ENCODE measurements around the gene PWWP2B.
"Not testable (repeated sequence)": the region's sequence is repeated elsewhere in the genome, so short reads cannot be mapped to it uniquely, and the experiment has no call there.

PWWP2B gene

DNA sequence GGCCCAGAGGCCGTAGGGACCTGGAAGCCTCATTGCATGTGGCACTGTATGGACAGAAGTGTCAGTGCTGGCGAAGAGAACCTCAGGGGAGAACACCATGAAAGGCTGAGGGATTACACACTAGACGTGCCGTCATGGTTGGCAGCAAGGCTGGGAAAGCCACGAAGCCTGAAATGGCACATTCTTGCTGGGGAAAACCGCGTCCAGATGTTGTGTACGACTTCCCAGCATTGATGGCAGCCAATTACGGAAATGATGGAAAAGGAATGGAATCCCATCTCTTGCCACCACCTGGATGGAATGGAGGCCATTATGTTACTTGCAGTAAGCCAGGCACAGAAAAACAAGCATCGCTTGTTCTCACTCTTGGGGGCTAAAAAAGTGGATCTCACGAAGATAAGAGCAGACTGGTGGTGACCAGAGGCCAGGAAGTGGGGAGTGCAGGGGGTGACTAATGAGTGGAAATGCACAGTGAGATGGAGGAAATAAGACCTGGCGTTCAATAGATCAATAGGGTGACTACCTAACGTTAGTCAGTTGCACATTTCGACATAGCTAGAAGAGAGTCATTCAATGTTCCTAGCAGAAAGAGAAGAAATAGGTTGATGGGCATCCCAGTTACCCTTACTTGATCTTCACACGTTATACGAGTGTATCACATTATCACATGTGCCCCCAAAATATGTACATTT lies 14.6 kb upstream of the PWWP2B start:
- DNase-seq (ENCODE audit: low read depth) = no peak

- DNase-seq (ENCODE audit: low read depth) = no peak
Observed at GRCh38 chr10:132383101-132383500, 13.9 kb upstream of the PWWP2B start.

- no peak for DNase-seq (ENCODE audit: low read depth)
Observed at GRCh38 chr10:132383751-132384196, 13.2 kb upstream of the PWWP2B start.

DNA sequence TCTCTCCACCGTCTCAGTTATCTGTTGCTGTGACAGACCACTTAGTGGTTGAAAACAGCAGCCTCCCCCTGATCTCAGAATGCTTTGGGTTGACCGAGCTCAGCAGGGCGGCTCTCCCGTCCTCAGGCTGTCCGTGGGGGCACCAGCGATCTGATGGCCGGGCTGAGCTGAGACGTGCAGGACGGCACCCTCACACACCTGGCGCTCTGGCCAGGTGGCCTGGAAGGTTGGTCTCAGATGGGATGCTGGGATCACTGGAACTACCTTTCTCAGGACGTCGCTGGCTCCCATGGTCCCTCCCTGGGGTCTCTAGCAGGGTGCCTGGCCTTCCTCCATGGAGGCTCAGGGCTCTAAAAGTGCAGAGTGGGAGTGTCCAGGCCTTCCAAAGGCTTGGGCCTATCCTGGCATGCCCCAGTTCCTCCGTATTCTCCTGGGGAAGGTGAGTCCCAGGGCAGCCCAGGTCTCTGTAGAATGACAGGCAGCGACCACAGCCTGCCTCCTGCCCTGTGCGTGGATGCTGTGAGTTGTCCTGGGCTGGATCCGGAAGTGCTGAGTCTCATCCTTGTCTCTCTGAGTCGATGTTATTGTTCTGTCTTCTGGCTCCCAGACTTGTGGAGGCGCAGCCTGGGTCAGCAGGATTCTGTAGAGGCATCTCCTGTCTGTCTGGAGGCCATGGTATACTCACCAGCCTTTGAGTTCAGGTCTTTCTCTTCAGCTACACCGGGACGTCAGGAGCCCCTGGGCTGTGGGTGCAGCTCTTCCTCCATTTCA lies 12.2 kb upstream of the PWWP2B start:
- no peak for DNase-seq (ENCODE audit: low read depth)

DNA sequence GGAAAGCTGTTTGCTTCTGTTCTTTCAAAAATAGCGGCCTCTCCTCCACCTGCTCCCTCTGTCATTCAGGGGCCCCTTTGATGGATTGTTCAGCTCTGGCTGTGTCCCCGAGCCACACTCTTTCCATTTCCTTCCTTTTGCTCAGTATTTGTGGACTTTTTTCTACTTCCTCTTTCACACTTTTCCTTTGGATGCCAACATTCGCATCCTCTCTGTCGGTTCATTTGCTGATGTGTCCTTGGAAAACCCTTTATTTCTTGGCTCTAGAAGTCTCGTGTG lies 11.7 kb upstream of the PWWP2B start:
- no peak for DNase-seq (ENCODE audit: low read depth)

GRCh38 chr10:132385721-132386418 lies 11.1 kb upstream of the PWWP2B start:
- no peak for DNase-seq (ENCODE audit: low read depth)

GRCh38 chr10:132386419-132386831 lies 10.6 kb upstream of the PWWP2B start:
- DNase-seq (ENCODE audit: low read depth) = no peak

DNA sequence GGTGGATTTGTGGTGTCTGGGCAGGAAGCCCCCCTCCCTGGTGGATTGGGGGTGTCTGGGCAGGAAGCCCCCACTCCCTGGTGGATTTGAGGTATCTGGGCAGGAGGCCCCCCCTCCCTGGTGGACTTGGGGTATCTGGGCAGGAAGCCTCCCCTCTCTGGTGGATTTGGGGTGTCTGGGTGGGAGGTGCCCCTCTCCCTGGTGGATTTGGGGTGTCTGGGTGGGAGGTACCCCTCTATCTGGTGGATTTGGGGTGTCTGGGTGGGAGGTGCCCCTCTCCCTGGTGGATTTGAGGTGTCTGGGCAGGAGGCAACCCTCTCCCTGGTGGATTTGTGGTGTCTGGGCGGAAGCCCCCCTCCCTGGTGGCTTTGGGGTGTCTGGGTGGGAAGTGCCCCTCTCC lies 10.1 kb upstream of the PWWP2B start:
- not testable (repeated sequence) for DNase-seq (ENCODE audit: low read depth)

- DNase-seq (ENCODE audit: low read depth) = peak; percentile 62
Observed at GRCh38 chr10:132387764-132388210, 9.2 kb upstream of the PWWP2B start.

GRCh38 chr10:132388891-132389432 lies 8.0 kb upstream of the PWWP2B start:
- DNase-seq (ENCODE audit: low read depth) = no peak

GRCh38 chr10:132389433-132390169 lies 7.4 kb upstream of the PWWP2B start:
- DNase-seq (ENCODE audit: low read depth) = no peak

GRCh38 chr10:132390170-132390920 lies 6.7 kb upstream of the PWWP2B start:
- no peak for DNase-seq (ENCODE audit: low read depth)

GRCh38 chr10:132390921-132391675 lies 5.9 kb upstream of the PWWP2B start:
- DNase-seq (ENCODE audit: low read depth) = no peak

- no peak for DNase-seq (ENCODE audit: low read depth)
Observed at GRCh38 chr10:132391676-132392020, 5.4 kb upstream of the PWWP2B start.

- DNase-seq (ENCODE audit: low read depth) = no peak
Observed at GRCh38 chr10:132392184-132392800, 4.7 kb upstream of the PWWP2B start.

DNA sequence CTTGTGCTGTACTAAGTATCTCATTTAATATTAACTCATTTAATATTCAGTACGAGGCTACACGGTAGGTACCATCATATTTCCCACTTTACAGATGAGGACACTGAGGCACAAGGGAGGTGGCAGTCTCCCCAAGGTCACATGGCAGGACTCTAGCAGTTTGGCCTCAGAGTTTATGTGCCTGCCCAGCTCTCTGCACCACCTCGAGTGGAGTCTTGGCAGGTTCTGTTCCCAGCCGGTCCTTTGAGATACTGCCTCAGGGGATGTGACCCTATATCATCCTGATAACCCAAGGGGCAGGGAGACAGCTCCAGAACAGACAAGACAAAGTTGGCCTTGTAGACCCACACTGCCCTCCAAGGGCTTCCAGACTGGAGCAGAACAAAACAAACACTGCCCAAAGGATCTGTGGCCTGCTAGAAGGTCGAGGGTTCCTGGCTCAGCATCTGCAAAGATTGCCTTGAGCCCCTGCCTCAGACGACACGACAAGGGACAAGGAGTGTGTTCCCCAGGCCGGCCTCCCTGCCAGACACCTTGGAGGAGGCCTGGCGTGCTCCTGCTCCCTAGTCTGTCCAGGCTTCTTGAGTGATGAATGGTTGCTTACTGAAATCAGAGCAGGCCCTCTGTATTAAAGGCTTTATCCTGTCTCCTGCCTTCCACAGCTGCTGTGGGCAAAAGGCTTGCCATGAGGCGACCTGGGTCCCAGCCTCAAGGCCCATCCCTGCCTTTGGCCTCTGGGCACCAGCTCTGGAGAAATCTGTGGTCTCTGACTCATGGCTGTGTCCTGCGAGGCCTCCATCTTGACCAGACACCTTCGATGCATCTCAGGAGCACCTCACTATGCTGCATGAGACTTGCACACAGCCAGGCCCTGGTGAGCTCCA lies 3.9 kb upstream of the PWWP2B start:
- no peak for DNase-seq (ENCODE audit: low read depth)

DNA sequence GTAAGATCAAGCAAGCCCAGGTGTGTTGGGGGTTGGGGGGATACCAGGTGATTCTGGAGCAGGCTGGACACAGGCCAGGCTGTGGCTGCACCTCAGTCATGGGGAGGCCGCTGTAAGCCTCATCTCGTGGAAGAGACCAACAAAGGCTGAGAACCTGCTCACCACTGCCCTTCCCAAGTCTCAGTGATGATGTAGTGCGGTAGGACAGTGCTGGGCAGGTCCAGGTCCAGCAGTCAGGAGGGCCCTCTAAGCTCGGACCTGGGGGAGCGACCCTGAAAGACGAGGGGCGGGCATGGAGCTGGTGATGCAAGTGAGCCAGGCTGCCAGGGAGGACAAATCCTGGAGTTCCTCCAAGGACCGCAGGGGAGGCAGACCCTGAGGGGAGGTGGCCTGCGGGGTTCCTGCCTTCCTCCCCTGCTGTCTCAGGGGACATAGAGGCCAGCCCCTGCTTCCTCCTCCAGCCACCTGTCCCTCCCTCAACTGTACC lies 3.3 kb upstream of the PWWP2B start:
- no peak for DNase-seq (ENCODE audit: low read depth)

GRCh38 chr10:132394201-132394811 lies 2.7 kb upstream of the PWWP2B start:
- no peak for DNase-seq (ENCODE audit: low read depth)
